Heart right ventricle (tissue), 16 donors: ENCODE data around the gene KIR2DL3. TPM values are rescaled to one million over a fixed set of nuclear protein-coding genes. Genes with fewer than 3 reads are reported as not detected.
"Not testable (repeated sequence)": the region's sequence is repeated elsewhere in the genome, so short reads cannot be mapped to it uniquely, and the experiment has no call there.

Experiments used
- ATAC-seq, 8 donors: fragments of 200-7000 bp; cut with Tn5 transposase; one replicate each; pipeline ENCODE4 v1.9.1; 2020; ENCODE audit warnings: mild to moderate bottlenecking in 8 of 8, moderate library complexity in 8 of 8, moderate number of reproducible peaks in 1 of 8
- DNase-seq, 2 donors: peaks; one replicate each; pipeline ENCODE4 v3.0.0-alpha.2; 2020
- H3K27ac ChIP-seq, 10 donors: fragments of 200-600 bp; sonication (generic) in 2 of 10; one replicate each; pipeline versions ENCODE4 v1.5.0 to v1.8.0; 2020 to 2022; ENCODE audit warnings: mild to moderate bottlenecking in 3 of 10
- H3K27me3 ChIP-seq, 7 donors: fragments of 200-600 bp; one replicate each; pipeline ENCODE4 v1.8.0; 2021 to 2022; ENCODE audit warnings: mild to moderate bottlenecking in 2 of 7
- H3K36me3 ChIP-seq, 9 donors: fragments of 200-600 bp; sonication (generic) in 1 of 9; one replicate each; pipeline versions ENCODE4 v1.5.0 to v1.8.0; 2020 to 2022; ENCODE audit warnings: mild to moderate bottlenecking in 2 of 9
- H3K4me1 ChIP-seq, 9 donors: fragments of 200-600 bp; sonication (generic) in 1 of 9; one replicate each; pipeline versions ENCODE4 v1.5.0 to v1.8.0; 2020 to 2022; ENCODE audit warnings: mild to moderate bottlenecking in 4 of 9
- H3K4me3 ChIP-seq, 10 donors: fragments of 200-600 bp; sonication (generic) in 2 of 10; one replicate each; pipeline versions ENCODE4 v1.5.0 to v1.8.0; 2020 to 2022; ENCODE audit warnings: mild to moderate bottlenecking in 7 of 10, moderate library complexity in 2 of 10
- H3K9me3 ChIP-seq, 11 donors: fragments of 200-600 bp in 10 of 11; sonication (generic) in 2 of 11; one replicate each; pipeline versions ENCODE4 v1.5.0 to v1.8.0; 2013 to 2022; ENCODE audit warnings: mild to moderate bottlenecking in 2 of 11, control low read depth in 1 of 11, moderate library complexity in 1 of 11
- WGBS, 2 donors: extraction: QIAGEN DNeasy Blood & Tissue Kit; methylation state at CpG; one replicate each; pipeline ENCODE4 v1.1.7; 2013; ENCODE audit warnings: inconsistent platforms in 1 of 2; 5-methylcytosine and 5-hydroxymethylcytosine counted together
- intact Hi-C, 10 donors: fragments of 100-400 bp; cut with DNase I; formaldehyde crosslinking; loops; one replicate each; pipeline versions ENCODE4 v1.11.1 to v1.14.2; 2022
- long read RNA-seq, 3 donors: library from polyadenylated mRNA; unstranded; transcript quantifications; one replicate each; pipeline ENCODE4 v2.0.0, GENCODE V29; 2020 to 2021
- polyA plus RNA-seq, 2 donors: library from polyadenylated mRNA; stranded (reverse); fragments of 200-250 nt; gene quantifications; one replicate each; pipeline ENCODE4 v1.2.3, GENCODE V29; 2013
- total RNA-seq, 10 donors: library from RNA; stranded (reverse); fragmentation: NEBNext Ultra II Directional in 3 of 10; extraction: Animal tissue kit (Norgen Biotek cat#: 25700) in 3 of 10; gene quantifications; one replicate each; pipeline versions ENCODE4 v1.2.1 to v1.2.4, GENCODE V29; 2021 to 2023
- TF ChIP-seq, protein P1 (sequence below), 9 donors: fragments of 200-600 bp; sonication (generic) in 2 of 9; IDR thresholded peaks; one replicate each; pipeline versions ENCODE4 v1.5.0 to v1.8.0; 2021 to 2022; ENCODE audit warnings: antibody characterized with exemption in 9 of 9, mild to moderate bottlenecking in 5 of 9, moderate library complexity in 1 of 9
- donor health status: Arrhythmogenic right ventricular cardiomyopathy.
- donor health status: ischemic (EF 13 %, LVEDD 7.1; RV severe dilation, severe dysfunction).
- donor health status: healthy with polysubstance abuse.
- donor health status: DM: no; HTN: yes; CAD: no.
- donor health status: DM: no; HTN: no; CAD: no.
- donor health status: ischemic (EF 25% LVEDD 6.9; RV normal size, moderate dysfunction).
- donor health status: ischemic (EF 25% LVEDD 5.7; RV mildly dilated, moderate dysfunction).
- donor health status: healthy.
- donor health status: DM: yes; HTN: yes; CAD: no.
- donor health status: Ischemic cardiomyopathy.
- donor health status: ischemic (EF 35%, LVEDD 5.7; RV mildly dilated, moderate dysfunction).
- donor health status: nonischemic (EF 11% LVEDD 7.7; RV severe dilation, severe dysfunction).
- donor health status: DM: yes; HTN: yes; CAD: no.
- donor health status: PGD.
- donor health status: ischemic (EF 29% LVEDD 5.4; RV normal size, mild dysfunction).
- donor health status: nonischemic (EF 23%, LVEDD 6.1; RV moderate dilation, normal function).

Gene KIR2DL3
- total RNA-seq, result under 1 TPM in 1 of 10 donors, not detected in 9; 0.42 TPM
- under 1 TPM in 1 of 2 donors, not detected in 1; 0.03 TPM for polyA plus RNA-seq
- long read RNA-seq, donor 1, result 0 reads
- long read RNA-seq, donor 2, result 0 reads
- long read RNA-seq, donor 3, result 0 reads

DNA sequence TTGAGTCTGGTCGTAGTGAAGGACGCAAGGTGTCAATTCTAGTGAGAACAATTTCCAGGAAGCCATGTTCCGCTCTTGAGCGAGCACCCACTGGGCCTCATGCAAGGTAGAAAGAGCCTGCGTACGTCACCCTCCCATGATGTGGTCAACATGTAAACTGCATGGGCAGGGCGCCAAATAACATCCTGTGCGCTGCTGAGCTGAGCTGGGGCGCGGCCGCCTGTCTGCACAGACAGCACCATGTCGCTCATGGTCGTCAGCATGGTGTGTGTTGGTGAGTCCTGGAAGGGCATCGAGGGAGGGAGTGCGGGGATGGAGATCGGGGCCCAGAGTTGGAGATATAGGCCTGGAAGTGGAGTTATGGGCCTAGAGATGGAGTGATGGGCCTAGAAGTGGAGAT is at the start of gene KIR2DL3:
Gene KIR2DL3, plus strand, starts transcription at position 208 of the 400 bp plus-strand sequence. Its CDS starts 33 bp downstream, at position 241.
- not testable (repeated sequence) for DNase-seq, H3K36me3 ChIP-seq, H3K27me3 ChIP-seq, H3K4me3 ChIP-seq, H3K4me1 ChIP-seq, ATAC-seq, H3K27ac ChIP-seq
- intact Hi-C loops, result loop anchor here in 3 of 10 donors (2.0 to 10.0 kb wide), 3 partner anchors 106 to 110 kb away; no protein-coding TSS in a partner anchor
- peaks cover 0 to 11% (median 0%) of the 10 kb centered on the region in 11 donors for H3K9me3 ChIP-seq
- WGBS, 2 donors, result 87 to 88% methylated on average over 14 to 16 of the region's 16 CpGs

DNA sequence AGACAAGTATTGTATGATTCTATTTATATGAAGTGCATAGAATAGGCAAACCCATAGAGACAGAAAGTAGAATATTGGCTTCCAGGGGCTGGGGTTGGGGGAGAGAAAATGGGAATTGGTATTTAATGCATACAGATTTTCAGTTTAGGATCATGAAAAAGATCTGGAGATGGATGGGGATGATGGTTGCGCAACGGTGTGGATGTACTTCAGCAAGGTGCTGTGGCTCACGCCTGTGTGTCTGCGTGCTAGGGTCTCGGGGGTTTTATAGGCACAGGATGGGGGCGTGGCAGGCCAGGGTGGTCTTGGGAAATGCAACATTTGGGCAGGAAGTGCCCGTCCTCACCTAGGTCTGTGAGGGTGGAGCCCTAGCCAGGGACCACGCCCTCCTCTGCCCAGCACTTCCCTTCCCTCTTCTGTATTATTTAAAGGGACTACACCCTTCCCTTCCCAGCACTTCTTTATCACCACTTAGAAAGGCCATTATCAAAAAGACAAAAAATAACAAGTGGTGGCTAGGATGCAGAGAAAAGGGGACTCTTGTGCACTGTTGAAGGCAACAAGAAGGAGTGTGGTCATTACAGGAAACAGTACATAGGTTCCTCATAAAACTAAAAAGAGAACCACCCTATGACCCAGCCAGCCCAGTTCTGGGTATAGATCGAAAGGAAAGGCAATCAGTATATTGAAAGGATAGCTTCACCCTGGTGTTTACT is 46.6 kb upstream of the KIR2DL3 start:
- no peak overlapping the region for H3K27ac ChIP-seq
- no peak overlapping the region for H3K4me3 ChIP-seq
- WGBS, 2 donors, result 65 to 77% methylated on average over 9 of the region's 9 CpGs
- H3K9me3 ChIP-seq, result peaks cover 0 to 9% (median 0%) of the 10 kb centered on the region in 11 donors
- intact Hi-C loops, result no loop called here
- TF ChIP-seq, protein P1, sequence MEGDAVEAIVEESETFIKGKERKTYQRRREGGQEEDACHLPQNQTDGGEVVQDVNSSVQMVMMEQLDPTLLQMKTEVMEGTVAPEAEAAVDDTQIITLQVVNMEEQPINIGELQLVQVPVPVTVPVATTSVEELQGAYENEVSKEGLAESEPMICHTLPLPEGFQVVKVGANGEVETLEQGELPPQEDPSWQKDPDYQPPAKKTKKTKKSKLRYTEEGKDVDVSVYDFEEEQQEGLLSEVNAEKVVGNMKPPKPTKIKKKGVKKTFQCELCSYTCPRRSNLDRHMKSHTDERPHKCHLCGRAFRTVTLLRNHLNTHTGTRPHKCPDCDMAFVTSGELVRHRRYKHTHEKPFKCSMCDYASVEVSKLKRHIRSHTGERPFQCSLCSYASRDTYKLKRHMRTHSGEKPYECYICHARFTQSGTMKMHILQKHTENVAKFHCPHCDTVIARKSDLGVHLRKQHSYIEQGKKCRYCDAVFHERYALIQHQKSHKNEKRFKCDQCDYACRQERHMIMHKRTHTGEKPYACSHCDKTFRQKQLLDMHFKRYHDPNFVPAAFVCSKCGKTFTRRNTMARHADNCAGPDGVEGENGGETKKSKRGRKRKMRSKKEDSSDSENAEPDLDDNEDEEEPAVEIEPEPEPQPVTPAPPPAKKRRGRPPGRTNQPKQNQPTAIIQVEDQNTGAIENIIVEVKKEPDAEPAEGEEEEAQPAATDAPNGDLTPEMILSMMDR (IDR thresholded peaks at IDR 0.05), result no peak
- no peaks in the 10 kb centered on the region for H3K4me1 ChIP-seq
- ATAC-seq, result no peak
- no peaks in the 10 kb centered on the region for H3K36me3 ChIP-seq
- no peak for DNase-seq
- H3K27me3 ChIP-seq, result peaks cover 0 to 37% (median 25%) of the 10 kb centered on the region in 7 donors

DNA sequence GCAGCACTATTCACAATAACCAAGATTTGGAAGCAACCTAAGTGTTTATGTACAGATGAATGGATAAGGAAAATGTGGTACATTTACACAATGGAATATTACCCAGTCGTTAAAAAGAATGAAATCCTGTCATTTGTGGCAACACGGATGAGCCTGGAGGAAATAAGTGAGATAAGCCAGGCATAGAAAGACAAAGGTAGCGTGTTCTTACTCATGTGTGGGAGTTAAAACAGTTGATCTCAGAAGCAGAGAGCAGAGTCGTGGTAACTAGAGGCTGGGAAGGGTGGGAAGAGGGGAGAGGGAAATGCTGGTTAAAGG is 46.1 kb upstream of the KIR2DL3 start:
- Histone ChIP-seq H3K9me3 (peaks cover 0 to 9% (median 0%) of the 10 kb centered on the region in 11 donors), H3K36me3 (no peaks in the 10 kb centered on the region), H3K4me1 (no peaks in the 10 kb centered on the region), H3K27me3 (peaks cover 0 to 36% (median 25%) of the 10 kb centered on the region in 7 donors), H3K4me3 (no peak overlapping the region), H3K27ac (no peak overlapping the region)
- intact Hi-C loops, result no loop called here
- no peak for DNase-seq
- TF ChIP-seq, protein P1 (IDR thresholded peaks at IDR 0.05), result no peak
- WGBS, 2 donors, result 56 to 58% methylated on average over 4 of the region's 4 CpGs
- no peak for ATAC-seq

DNA sequence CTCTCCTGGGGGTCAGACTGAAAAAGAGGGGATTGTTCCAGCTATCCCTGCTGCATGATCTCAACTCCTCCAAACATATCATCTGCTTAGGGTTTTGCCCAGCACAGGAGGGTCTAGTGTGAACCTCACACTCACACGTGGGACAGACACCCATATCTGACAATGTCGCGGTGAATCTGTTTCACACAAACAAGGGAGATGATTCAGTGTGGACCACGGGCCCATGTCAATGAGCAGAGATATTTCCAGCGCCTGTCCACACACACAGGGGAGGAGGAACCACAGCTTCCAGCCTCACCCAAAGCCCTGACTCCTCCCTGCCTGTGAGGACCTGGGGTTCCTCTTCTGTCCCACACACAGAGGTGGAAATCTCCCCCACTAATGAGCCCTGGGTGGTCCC is 43.7 kb upstream of the KIR2DL3 start:
- intact Hi-C loops, result no loop called here
- no peaks in the 10 kb centered on the region for H3K36me3 ChIP-seq
- ATAC-seq (no peak), DNase-seq (no peak)
- H3K4me3 ChIP-seq, result no peak overlapping the region
- WGBS, 2 donors, result 71 to 74% methylated on average over 5 of the region's 5 CpGs
- H3K4me1 ChIP-seq, result no peaks in the 10 kb centered on the region
- peaks cover 0 to 39% (median 16%) of the 10 kb centered on the region in 7 donors for H3K27me3 ChIP-seq
- H3K27ac ChIP-seq, result no peak overlapping the region
- TF ChIP-seq, protein P1 (IDR thresholded peaks at IDR 0.05), result no peak
- H3K9me3 ChIP-seq, result peaks cover 0 to 9% (median 0%) of the 10 kb centered on the region in 11 donors

DNA sequence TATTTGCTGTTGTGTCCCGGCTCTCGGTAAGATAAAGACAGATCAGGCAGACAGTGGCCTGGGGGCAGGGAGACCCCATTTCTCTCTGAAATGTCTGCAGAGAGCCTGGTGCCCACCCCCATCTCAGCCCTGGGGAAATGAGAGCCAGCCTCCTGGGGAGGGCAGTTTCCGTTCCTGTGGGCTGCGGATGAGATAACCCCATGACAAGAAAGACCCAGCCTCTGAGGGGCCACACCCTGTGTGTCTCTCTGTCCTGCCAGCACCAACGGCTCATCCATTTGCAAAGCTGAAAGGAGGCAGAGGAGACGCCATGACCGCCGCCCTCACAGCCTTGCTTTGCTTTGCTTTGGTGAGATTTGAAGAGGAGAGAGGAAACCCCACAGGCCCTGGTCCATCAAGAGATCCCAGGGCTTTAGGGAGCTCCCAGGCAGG is 42.2 kb upstream of the KIR2DL3 start:
- 55 to 72% methylated on average over 8 of the region's 8 CpGs for WGBS, 2 donors
- no peaks in the 10 kb centered on the region for H3K36me3 ChIP-seq
- H3K27me3 ChIP-seq, result peaks cover 0 to 37% (median 12%) of the 10 kb centered on the region in 7 donors
- TF ChIP-seq, protein P1 (IDR thresholded peaks at IDR 0.05), result no peak
- H3K4me3 ChIP-seq, result no peak overlapping the region
- no peaks in the 10 kb centered on the region for H3K4me1 ChIP-seq
- no peak overlapping the region for H3K27ac ChIP-seq
- H3K9me3 ChIP-seq, result peaks cover 0 to 9% (median 0%) of the 10 kb centered on the region in 11 donors
- no peak for ATAC-seq
- intact Hi-C loops, result no loop called here
- DNase-seq, result no peak
